HG03139 (cell line): Measurements from ENCODE around the gene ROCK2.
"Not testable (repeated sequence)": the region's sequence is repeated elsewhere in the genome, so short reads cannot be mapped to it uniquely, and the experiment has no call there.

Experiments
- ATAC-seq: cut with Tn5 transposase; IDR thresholded peaks from one replicate; pipeline ENCODE4 v1.9.1; 2021; ENCODE audit not compliant: unreplicated experiment

The ROCK2 gene

GRCh38 chr2:11196246-11196645 lies 148.2 kb downstream of the ROCK2 start:
- no peak for ATAC-seq

- no peak for ATAC-seq
These were observed 156.7 kb downstream of the ROCK2 start for GRCh38 chr2:11187731-11188130.

- no peak for ATAC-seq
These were observed 157.3 kb downstream of the ROCK2 start for GRCh38 chr2:11187083-11187619.

GRCh38 chr2:11186145-11186544 lies 158.3 kb downstream of the ROCK2 start:
- no peak for ATAC-seq

GRCh38 chr2:11182951-11183350 lies 161.5 kb downstream of the ROCK2 start:
- no peak for ATAC-seq

- ATAC-seq, result no peak
These were observed 163.8 kb downstream of the ROCK2 start for GRCh38 chr2:11180653-11181052.

GRCh38 chr2:11179899-11180298 lies 164.5 kb downstream of the ROCK2 start:
- no peak for ATAC-seq

GRCh38 chr2:11179196-11179595 lies 165.2 kb downstream of the ROCK2 start:
- no peak for ATAC-seq

- ATAC-seq, result no peak
These were observed 166.4 kb downstream of the ROCK2 start for GRCh38 chr2:11177871-11178690.

- no peak for ATAC-seq
These were observed 169.1 kb downstream of the ROCK2 start for GRCh38 chr2:11175293-11175795.

- ATAC-seq, result no peak
These were observed 170.2 kb downstream of the ROCK2 start for GRCh38 chr2:11174222-11174621.

GRCh38 chr2:11169333-11169732 lies 175.1 kb downstream of the ROCK2 start:
- ATAC-seq, result no peak

- ATAC-seq, result no peak
These were observed 175.9 kb downstream of the ROCK2 start for GRCh38 chr2:11168488-11168887.

GRCh38 chr2:11166476-11166875 lies 178.0 kb downstream of the ROCK2 start:
- ATAC-seq, result no peak

- ATAC-seq, result not testable (repeated sequence)
These were observed 179.4 kb downstream of the ROCK2 start for GRCh38 chr2:11165046-11165445.

GRCh38 chr2:11163439-11164317 lies 180.8 kb downstream of the ROCK2 start:
- ATAC-seq, result no peak

- no peak for ATAC-seq
These were observed 182.7 kb downstream of the ROCK2 start for GRCh38 chr2:11161747-11162146.

- ATAC-seq, result peak; percentile 64
These were observed 183.5 kb downstream of the ROCK2 start for GRCh38 chr2:11160731-11161455.

- no peak for ATAC-seq
These were observed 184.2 kb downstream of the ROCK2 start for GRCh38 chr2:11160256-11160655.

- ATAC-seq, result no peak
These were observed 184.8 kb downstream of the ROCK2 start for GRCh38 chr2:11159574-11160170.
